GM19452 (cell line): ENCODE results near the gene MIEF1.
"Not testable (repeated sequence)": the region's sequence is repeated elsewhere in the genome, so short reads cannot be mapped to it uniquely, and the experiment has no call there.

Experiments
- ATAC-seq: cut with Tn5 transposase; IDR thresholded peaks from one replicate; pipeline ENCODE4 v1.9.1; 2021; ENCODE audit not compliant: unreplicated experiment

MIEF1 gene

DNA sequence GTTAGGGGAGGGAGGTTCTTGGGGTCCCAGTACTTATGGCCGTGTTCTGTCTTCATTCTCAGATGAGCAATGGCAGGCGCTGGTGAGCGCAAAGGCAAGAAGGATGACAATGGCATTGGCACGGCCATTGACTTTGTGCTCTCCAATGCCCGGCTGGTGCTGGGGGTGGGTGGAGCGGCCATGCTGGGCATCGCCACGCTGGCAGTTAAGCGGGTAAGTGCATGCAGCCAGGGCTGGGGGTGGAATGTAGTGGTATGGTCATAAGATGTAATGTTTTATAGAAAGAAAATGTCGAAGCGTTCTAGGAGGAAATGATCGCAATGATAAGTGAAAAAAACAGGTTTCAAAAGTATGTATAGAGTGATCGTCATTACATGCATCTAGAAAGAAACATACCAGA lies 9.1 kb downstream of the MIEF1 start:
- no peak for ATAC-seq

DNA sequence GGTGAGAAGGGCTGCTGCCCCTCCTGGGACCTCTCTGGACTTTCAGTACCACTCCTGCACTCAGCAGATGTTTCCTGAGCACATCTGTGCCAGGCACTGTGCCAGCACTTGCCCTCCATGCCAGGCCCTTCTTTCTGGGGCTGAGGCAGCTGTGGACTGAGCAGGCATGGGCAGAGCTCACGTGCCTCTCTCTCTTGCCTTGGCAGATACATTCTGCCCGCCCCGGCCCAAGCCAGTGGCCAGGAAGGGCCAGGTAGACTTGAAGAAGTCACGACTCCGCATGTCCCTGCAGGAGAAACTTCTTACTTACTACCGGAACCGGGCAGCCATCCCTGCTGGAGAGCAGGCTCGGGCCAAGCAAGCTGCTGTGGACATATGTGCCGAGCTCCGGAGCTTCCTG lies 9.9 kb downstream of the MIEF1 start:
- no peak for ATAC-seq

DNA sequence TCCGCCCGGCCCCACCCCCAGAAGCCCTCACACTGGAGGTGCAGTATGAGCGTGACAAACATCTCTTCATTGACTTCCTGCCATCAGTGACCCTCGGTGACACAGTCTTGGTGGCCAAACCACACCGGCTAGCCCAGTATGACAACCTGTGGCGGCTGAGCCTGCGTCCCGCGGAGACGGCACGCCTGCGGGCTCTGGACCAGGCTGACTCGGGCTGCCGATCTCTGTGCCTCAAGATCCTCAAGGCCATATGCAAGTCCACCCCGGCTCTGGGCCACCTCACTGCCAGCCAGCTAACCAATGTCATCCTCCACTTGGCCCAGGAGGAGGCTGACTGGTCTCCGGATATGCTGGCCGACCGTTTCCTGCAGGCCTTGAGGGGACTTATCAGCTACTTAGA lies 11.7 kb downstream of the MIEF1 start:
- ATAC-seq = no peak

DNA sequence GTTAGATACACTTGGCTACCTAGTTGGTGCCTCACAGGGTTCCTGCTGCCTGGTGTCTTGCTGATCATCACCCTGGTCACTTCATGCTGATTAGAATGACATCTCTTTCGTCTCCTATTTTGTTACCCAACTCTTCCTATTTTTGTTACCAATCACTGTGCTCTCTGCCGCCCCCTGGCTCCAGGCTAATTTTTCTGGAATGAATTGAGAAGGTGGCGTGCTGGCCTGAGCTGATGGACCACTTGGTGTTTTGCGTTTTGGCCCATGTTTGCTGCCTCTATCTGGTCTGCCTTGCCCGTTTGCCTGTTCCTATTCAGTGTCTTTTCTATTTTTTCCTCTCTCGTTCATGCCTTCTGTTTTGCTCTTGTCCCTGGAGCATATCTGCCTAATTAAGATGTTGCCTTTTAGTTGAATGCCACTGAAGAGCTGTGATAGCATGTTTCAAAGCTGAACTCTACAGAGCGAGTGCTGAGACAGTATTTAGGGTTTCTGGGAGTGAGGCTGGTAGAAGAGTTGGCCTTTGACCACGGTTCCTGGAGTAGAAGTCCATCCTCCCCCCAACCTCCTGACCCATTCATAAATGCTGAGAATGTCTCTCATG lies 12.4 kb downstream of the MIEF1 start:
- no peak for ATAC-seq

DNA sequence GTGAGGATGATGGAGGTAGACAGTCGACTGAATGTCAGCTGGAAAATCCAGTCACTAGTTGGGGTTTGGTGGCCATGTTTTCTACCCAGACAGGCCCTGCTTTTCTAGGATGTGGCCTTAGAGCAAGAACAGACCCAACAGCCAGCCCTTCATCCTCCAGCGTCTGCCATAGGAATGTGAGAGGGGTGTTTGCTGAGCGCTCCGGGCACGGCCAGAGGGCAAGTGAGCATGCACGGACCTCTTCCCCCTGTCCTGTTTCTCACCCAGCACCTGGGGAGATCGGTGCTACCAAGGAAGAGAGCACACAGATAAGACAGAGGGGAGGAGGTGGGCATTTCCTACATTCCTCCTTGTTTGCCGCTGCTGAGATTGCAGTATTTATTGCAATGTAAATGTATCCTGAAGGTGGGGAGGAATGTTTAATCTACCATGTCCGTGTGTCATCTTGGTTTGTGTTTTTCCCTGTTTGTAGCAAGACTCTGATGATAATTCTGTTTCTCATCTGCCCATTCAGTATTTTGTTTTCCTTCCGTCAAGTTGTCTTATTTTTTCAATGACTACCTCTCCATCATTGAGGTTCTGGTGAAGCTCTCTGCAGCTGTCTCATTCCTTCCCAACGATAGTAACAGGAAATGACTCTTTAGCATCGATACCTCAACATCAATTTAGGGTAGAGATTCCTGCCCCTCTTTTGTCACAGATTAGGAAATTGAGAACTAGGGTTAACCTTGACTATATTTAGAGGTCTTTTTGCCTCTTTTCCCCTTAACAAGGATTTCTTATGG lies 13.4 kb downstream of the MIEF1 start:
- ATAC-seq = no peak

DNA sequence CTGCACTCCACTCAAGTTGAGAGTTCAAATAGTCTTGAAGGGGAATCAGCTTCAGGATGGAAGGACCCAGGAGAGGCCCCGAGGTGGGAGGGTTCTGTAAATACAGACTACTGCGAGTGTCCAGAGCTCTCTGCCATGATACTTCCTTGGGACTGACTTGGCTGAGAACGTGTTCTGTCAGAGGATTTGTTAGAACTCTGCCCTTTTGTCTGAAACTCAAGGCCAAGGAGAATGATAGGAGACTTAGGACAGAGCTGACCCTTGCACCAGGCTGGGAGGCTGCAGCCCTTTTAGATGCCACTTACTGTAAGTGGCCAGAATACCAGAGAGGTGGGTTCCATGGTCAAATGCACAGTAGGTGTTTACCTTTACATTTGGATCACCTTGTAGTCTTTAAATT lies 15.4 kb downstream of the MIEF1 start:
- ATAC-seq = no peak

DNA sequence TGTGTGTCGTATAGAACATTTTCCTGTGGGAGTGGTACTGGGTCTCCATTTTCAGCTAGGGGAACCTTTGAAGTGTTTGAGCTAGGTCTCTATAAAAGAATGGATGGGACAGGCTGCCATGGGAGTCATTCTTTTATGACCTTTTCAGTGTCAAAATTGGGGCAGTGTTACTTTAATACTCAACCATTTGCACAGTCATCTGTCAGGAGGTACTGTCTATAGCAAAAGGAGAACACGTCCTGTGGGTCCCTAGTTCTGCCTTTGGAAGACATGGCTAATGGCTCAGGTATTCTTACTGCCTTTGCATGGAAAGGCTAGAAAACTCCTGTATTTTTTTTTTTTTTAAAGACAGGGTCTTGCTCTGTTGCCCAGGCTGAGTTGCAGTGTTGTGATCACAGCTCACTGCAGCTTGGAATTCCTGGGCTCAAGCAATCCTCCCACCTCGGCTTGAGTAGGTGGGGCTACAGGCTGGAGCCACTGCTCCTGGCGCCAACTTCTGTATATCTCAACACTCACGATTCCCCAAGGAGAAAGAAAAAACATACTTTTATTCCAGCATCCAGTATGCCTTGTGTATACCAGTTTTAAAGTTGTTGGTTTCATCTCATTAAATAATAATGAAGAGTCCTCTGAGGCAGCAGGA lies 16.2 kb downstream of the MIEF1 start:
- ATAC-seq = no peak

DNA sequence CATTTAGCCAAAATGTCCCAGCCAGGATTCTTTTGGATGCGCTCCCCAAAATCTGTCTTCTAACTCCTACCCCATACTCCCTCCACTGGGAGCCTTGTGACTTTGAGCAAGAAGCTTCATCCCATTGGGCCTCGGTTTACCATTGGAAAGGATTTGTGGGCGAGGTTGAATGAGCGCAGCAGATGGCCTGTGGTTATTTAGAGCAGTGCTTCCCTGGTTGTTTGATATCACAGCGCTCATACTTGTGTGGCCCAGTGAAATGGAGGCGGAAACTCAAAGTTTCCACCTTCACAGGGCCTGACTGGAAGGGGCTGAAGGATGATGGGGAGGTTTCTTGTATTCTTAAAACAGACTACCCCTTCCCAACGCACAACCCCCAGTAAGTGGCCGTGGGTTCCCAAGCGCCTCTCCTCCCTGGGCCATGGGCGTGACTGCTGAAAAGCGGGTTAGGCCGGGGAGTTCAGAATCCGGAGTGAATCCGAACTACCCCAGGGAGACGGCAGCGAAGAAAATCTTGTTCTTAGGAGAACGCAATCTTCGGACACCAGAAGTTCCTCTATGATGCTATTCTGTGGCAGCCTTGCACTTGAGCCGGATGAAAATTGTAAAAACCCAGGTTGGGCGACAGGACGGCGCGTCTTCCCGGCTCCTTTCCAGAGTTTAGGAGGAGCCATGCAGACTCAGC lies 17.0 kb downstream of the MIEF1 start:
- ATAC-seq = no peak

DNA sequence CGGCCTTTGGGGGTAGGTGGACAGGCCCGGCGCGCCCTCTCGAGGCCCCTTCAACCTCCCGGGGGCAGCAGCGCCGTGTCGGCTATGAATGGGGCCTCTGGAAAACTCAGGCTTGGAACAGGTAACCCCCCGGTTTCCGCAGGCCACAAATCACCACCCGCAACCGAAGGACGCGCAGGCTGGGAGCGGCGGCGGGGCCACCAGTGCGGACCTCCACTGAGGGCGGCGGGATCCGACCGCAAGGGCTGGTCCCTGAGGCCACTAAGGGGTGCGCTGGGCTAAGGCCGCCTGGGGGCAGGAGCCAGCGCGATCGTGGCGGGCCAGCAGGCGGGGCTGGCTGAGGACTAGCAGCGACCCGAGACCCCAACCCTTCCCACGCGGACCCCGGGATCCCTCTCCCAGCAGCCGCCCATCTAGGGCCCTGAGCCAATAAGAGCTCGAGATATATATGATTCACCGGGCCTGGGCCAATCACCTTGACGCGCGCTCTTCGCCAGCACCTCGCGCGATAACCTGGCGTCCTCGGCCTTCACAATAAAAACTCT lies 17.7 kb downstream of the MIEF1 start:
- ATAC-seq = peak; percentile 61

DNA sequence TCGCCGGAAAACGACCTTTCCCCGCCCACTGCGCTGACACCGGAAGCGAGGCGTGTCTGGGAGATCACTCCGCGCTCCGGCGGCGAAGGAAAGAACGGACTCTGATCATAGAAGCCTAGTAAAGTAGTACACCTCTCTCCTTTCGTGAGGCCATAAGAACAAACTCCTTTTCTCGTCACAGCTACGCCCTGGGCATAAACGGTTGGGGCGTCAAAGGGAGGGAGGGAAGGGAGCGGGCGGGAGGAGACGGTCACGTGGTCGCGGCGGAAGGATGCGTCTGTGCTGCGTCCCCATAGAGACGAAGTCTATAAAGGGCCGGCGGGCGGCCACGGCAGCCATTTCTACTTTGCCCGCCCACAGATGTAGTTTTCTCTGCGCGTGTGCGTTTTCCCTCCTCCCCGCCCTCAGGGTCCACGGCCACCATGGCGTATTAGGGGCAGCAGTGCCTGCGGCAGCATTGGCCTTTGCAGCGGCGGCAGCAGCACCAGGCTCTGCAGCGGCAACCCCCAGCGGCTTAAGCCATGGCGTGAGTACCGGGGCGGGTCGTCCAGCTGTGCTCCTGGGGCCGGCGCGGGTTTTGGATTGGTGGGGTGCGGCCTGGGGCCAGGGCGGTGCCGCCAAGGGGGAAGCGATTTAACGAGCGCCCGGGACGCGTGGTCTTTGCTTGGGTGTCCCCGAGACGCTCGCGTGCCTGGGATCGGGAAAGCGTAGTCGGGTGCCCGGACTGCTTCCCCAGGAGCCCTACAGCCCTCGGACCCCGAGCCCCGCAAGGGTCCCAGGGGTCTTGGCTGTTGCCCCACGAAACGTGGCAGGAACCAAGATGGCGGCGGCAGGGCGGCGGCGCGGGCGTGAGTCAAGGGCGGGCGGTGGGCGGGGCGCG lies 18.4 kb downstream of the MIEF1 start, which contains the start of gene ATF4:
ATF4 (plus strand) TSS at position 337 of the 880 bp plus-strand sequence. CDS start 884 bp downstream, outside the sequence.
- peak; percentile 53 for ATAC-seq

DNA sequence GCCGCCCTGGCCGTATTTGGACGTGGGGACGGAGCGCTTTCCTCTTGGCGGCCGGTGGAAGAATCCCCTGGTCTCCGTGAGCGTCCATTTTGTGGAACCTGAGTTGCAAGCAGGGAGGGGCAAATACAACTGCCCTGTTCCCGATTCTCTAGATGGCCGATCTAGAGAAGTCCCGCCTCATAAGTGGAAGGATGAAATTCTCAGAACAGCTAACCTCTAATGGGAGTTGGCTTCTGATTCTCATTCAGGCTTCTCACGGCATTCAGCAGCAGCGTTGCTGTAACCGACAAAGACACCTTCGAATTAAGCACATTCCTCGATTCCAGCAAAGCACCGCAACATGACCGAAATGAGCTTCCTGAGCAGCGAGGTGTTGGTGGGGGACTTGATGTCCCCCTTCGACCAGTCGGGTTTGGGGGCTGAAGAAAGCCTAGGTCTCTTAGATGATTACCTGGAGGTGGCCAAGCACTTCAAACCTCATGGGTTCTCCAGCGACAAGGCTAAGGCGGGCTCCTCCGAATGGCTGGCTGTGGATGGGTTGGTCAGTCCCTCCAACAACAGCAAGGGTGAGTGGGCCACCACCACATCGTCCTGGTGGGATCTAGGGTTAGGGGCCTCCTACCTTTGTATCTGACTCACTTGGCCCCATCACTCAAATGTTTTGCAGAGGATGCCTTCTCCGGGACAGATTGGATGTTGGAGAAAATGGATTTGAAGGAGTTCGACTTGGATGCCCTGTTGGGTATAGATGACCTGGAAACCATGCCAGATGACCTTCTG lies 19.2 kb downstream of the MIEF1 start:
- ATAC-seq = not testable (repeated sequence)

DNA sequence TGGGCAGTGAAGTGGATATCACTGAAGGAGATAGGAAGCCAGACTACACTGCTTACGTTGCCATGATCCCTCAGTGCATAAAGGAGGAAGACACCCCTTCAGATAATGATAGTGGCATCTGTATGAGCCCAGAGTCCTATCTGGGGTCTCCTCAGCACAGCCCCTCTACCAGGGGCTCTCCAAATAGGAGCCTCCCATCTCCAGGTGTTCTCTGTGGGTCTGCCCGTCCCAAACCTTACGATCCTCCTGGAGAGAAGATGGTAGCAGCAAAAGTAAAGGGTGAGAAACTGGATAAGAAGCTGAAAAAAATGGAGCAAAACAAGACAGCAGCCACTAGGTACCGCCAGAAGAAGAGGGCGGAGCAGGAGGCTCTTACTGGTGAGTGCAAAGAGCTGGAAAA lies 20.0 kb downstream of the MIEF1 start:
- ATAC-seq = not testable (repeated sequence)

DNA sequence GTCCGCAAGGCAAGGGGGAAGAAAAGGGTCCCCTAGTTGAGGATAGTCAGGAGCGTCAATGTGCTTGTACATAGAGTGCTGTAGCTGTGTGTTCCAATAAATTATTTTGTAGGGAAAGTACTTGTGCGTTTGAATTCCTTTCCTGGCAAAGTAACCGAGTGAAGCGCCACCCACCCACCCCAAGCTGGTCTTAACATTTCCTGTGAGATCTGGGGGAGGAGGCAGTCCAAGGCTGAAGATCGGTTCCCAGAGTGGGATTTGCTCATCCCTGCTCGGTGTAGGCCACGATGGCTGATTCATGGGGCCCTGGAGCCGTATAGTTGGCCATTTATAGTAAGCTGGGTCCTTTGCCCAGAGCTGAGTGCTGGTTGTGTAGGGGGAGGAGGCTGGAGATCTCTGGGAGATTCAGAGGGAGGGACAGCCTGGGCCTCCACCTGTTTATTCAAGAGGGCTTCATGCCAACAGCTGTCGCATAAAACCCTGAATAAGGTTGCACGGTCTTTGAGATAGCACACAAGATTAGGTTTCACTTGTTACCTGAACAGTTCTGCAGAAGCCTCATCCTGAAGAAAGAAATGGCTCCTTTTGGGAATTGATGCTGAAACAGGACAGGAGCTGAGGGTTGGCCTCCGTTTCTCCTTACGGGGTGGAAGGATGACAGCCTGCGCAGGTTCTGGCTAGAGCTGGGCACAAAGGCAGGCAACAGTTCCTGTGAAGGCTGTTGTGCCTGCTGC lies 20.6 kb downstream of the MIEF1 start:
- no peak for ATAC-seq

DNA sequence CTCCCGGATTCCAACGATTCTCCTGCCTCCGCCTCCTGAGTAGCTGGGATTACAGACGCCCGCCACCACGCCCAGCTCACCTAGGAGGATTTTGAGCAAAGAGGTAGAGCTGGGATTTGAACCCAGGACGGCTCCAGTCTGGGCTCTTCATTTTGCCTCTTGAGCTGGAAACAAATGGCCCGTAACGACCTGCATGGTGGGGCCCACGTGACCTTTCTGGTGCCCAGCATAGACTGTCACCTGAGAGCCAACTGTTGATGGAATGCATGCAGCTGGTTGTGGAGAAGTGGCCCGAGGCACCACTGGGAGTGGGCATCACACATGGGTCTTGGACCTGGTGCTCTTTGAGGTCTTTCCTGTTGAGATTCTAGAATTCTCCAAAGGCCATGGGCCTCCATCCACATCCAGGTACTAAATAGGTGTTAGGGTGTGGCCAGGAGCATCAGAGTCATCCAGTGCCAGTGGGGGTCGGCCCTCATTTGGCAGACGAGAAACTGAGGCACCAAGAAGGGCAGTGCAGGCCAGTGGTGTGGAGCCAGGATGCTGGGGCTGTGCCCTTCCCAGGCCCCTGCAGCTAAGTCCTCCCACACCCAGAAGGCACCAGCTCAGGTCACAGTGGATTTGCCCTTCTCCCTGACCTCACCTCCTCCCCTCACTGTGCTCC lies 22.1 kb downstream of the MIEF1 start:
- no peak for ATAC-seq

DNA sequence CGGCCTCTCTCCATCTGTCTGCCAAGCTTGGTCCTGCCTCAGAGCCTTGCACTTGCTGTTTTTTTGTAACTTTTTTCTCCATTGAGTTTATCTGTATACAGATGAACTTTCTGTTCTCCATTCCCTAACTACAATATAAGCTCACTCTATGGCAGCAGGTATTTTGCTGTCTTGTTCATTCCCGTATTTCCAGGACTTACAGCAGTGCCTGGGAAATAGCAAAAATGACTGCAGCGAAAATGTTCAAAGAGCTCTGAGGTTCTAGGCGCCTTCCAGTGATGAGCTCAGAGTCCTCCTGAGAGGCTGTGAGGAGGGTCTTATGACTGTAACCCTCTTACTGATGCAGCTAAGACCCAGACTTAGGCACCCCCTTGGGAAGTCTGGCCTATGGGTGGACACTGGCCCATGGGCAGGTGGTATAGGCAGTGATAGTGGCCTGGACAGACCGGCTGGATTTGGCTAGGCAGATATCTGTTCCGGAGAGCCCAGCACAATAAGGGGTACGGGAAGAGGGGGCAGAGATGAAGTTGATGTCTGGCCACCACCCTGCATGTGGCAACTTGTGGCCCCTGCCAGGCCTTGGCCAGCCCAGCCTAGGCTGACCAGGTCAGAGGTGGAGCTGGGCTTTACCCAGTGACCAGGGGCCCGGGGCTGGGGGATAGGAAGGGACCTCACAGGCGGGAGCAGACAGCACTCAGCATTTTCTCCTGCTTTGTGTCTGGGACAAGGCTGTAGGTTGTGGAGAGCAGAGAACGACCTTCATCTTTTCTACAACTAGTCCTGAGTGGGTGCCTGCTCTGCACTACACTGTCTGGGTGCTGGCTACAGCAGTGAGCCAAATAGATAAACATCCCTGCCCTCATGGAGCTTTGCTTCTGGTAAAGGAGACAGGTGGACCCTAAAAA lies 22.9 kb downstream of the MIEF1 start:
- no peak for ATAC-seq

DNA sequence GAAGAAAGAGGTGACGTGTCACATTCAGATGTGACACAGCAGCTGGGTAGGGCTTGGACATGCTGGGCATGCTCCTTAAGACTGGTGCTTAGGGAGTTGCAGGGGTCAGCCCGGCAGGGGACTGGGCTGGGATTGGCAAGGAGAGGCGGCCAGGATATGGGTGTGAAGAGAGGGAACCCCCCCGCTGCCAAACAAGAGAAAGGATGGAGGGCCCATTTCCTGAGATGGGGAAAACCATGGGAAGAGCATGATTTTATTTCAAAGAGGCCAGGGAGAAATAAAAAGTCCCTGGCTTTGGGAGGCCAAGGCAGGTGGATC lies 23.5 kb downstream of the MIEF1 start:
- ATAC-seq = no peak

DNA sequence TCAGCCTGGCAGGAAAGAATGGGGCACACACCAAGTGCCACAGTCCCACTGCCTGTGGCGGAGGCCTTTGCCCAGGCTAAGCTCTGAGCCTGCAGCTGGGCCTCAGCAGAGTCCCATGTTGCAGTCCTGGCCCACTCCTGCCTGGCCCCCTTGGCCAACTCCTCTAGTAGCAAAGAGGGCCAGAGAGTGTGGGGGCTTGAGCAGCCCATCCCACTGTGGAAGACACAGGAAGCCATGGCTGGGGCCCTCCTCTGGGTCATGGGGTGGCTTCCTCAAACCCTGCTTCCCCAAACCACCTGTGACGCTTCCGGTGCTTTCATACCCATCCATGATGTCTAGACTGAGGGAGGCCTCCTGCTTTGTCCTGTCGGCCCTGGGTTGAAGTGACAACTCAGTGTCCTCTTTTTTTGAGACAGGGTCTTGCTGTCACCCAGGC lies 24.7 kb downstream of the MIEF1 start:
- ATAC-seq = no peak
